DND-41 (cell line): ENCODE data around the gene C2orf74.
A peak's percentile ranks its signal among the peaks of the same experiment; 100 is the strongest.

Source experiments
- ATAC-seq: fragments of 200-7000 bp; cut with Tn5 transposase; 3 replicates; pipeline ENCODE4 v1.9.1; 2021; ENCODE audit warnings: low read depth; ENCODE audit not compliant: insufficient read depth
- DNase-seq: peaks from one replicate; pipeline ENCODE4 v3.0.0-alpha.2; 2020
- H2AFZ ChIP-seq: 2 replicates; pipeline ENCODE4 v1.6.0; 2012; ENCODE audit warnings: low read depth, low read length
- H3K27ac ChIP-seq: 2 replicates; pipeline ENCODE4 v1.5.1; 2012; ENCODE audit warnings: low read length, inconsistent platforms
- H3K27me3 ChIP-seq: fragments of 200-600 bp; sonication (generic); 2 replicates; pipeline ENCODE4 v1.6.0; 2012; ENCODE audit warnings: low read length, mild to moderate bottlenecking, inconsistent platforms; ENCODE audit not compliant: insufficient read depth, poor library complexity
- H3K36me3 ChIP-seq: 2 replicates; pipeline ENCODE4 v1.5.1; 2012; ENCODE audit warnings: low read length, inconsistent platforms; ENCODE audit not compliant: insufficient read depth
- H3K4me1 ChIP-seq: 2 replicates; pipeline ENCODE4 v1.5.1; 2012; ENCODE audit warnings: mild to moderate bottlenecking, low read length; ENCODE audit not compliant: insufficient read depth
- H3K4me2 ChIP-seq: 2 replicates; pipeline ENCODE4 v1.6.0; 2012; ENCODE audit warnings: mild to moderate bottlenecking, moderate library complexity, low read length, inconsistent platforms; ENCODE audit not compliant: insufficient read depth
- H3K4me3 ChIP-seq, 2 experiments: fragments of 200-600 bp in 1 of 2; shearing (Covaris generic) in 1 of 2; 2 replicates each; pipeline ENCODE4 v1.5.1; 2012 to 2016; ENCODE audit warnings: inconsistent platforms in 2 of 2, low read length in 2 of 2, mild to moderate bottlenecking in 2 of 2, low read depth in 1 of 2, moderate library complexity in 1 of 2
- H3K79me2 ChIP-seq: 2 replicates; pipeline ENCODE4 v1.6.0; 2012; ENCODE audit warnings: low read length, inconsistent platforms; ENCODE audit not compliant: insufficient read depth
- H3K9ac ChIP-seq: 2 replicates; pipeline ENCODE4 v1.6.0; 2012; ENCODE audit warnings: low read depth, mild to moderate bottlenecking, inconsistent platforms, low read length, moderate library complexity
- H3K9me3 ChIP-seq: 2 replicates; pipeline ENCODE4 v1.5.1; 2012; ENCODE audit warnings: low read length, moderate library complexity, mild to moderate bottlenecking, inconsistent platforms; ENCODE audit not compliant: insufficient read depth, severe bottlenecking
- H4K20me1 ChIP-seq: 2 replicates; pipeline ENCODE4 v1.6.0; 2012; ENCODE audit warnings: low read length; ENCODE audit not compliant: insufficient read depth
- EZH2 ChIP-seq: IDR thresholded peaks from 3 replicates; pipeline ENCODE4 v1.6.1; 2012; ENCODE audit warnings: borderline replicate concordance, low read depth, mild to moderate bottlenecking, moderate library complexity, low read length, inconsistent platforms; ENCODE audit not compliant: severe bottlenecking
- TF ChIP-seq, protein P1 (sequence below): IDR thresholded peaks from 2 replicates; pipeline ENCODE4 v1.5.1; 2012; ENCODE audit warnings: borderline replicate concordance, low read length, moderate library complexity, mild to moderate bottlenecking; ENCODE audit not compliant: poor library complexity, severe bottlenecking; ENCODE audit errors: extremely low read depth

The C2orf74 gene

DNA sequence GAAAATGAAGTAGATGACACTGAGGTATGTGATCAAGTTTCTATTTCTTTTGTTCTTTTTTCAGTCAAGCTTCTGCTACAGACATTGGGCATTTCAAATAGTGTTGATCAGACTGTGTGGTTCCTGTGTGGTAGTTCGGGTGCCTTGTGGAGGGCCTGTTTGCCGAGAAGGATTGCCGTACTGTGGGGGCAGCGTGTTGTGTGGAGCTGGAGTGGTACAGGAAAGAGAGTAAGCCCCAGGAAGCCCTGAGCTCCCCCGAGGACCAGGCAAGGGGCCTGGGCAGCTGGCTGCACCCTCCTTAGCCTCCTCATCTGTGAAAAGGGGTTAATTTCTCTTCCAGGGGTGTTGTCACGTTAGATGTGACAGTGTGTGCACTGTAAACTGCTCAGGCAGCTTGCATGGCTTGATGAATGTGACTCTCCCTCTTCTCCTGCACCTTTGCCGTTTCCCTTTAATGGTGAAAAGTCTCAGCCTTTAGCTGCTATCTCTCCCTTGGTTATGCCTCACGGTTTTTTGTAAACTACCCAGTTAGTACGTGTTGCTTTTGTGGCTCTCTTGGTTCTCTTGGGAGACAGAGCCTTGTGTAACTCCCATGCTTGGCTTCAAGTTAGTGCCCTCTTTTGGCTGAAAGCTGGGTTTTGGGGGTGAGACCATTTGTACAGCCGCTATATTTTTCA lies 19.5 kb downstream of the C2orf74 start:
- no peak for ATAC-seq
- Histone ChIP-seq H3K36me3 (peaks cover 78% of the 10 kb centered on the region), H3K27me3 (no peaks in the 10 kb centered on the region), H3K4me3 (peak overlapping the region in 1 of 2 experiments; percentile 89; a peak in 2 of 4 replicates), H3K9ac (peak overlapping the region; percentile 96; the same call in 1 of the 2 replicates), H4K20me1 (peaks cover 39% of the 10 kb centered on the region), H3K27ac (0 out of 2 replicates have a peak overlapping the region, but pooled peaks have one; percentile 9), H2AFZ (no peak overlapping the region), H3K79me2 (peaks cover 68% of the 10 kb centered on the region), H3K4me1 (peaks cover 68% of the 10 kb centered on the region), H3K9me3 (no peaks in the 10 kb centered on the region), H3K4me2 (peak overlapping the region; percentile 96)
- TF ChIP-seq, protein P1, sequence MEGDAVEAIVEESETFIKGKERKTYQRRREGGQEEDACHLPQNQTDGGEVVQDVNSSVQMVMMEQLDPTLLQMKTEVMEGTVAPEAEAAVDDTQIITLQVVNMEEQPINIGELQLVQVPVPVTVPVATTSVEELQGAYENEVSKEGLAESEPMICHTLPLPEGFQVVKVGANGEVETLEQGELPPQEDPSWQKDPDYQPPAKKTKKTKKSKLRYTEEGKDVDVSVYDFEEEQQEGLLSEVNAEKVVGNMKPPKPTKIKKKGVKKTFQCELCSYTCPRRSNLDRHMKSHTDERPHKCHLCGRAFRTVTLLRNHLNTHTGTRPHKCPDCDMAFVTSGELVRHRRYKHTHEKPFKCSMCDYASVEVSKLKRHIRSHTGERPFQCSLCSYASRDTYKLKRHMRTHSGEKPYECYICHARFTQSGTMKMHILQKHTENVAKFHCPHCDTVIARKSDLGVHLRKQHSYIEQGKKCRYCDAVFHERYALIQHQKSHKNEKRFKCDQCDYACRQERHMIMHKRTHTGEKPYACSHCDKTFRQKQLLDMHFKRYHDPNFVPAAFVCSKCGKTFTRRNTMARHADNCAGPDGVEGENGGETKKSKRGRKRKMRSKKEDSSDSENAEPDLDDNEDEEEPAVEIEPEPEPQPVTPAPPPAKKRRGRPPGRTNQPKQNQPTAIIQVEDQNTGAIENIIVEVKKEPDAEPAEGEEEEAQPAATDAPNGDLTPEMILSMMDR: no peak
- no peak for TF ChIP-seq EZH2
- DNase-seq: no peak

DNA sequence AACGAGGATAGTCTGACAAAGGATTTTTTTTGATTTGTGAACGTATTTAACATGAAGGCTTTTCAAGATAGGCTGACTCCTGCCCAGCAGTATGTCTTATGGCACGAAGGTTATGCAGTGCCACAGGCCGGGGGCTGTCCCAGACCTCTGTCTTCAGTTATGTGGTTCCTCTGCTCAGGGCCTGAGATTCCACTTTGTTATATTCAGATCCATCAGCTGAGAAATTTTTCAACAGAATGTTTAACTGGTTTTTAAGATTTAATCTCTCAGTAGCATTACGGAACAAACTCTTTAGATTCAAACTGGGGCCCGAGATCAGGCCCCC lies 20.0 kb downstream of the C2orf74 start:
- Histone ChIP-seq H3K79me2 (peaks cover 68% of the 10 kb centered on the region), H3K27me3 (no peaks in the 10 kb centered on the region), H3K9me3 (no peaks in the 10 kb centered on the region), H3K9ac (peak overlapping the region; percentile 6; the same call in 1 of the 2 replicates), H4K20me1 (peaks cover 39% of the 10 kb centered on the region), H3K27ac (no peak overlapping the region), H3K4me3 (no peak overlapping the region), H2AFZ (no peak overlapping the region), H3K4me2 (peak overlapping the region; percentile 96), H3K36me3 (peaks cover 83% of the 10 kb centered on the region), H3K4me1 (peaks cover 64% of the 10 kb centered on the region)
- ATAC-seq (no peak), DNase-seq (no peak)
- TF ChIP-seq, protein P1: no peak
- TF ChIP-seq EZH2: no peak

DNA sequence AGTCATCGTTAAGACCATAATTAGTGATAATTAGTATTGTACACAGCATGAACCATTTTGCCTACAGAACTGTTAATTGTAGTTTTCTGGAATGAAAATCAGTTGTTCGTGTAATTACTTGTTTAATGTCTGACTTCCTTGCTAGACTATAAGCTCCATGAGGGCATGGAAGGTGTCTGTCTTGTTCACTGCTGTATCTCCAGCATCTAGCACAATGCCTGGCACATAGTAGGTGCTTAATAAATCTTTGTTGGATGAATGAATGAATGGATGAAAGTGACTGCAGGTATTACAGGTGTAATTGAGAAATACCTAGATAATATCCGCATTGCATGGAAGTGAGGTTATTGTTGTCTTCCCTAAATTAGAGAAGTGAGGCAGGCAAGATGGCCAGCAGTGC lies 21.8 kb downstream of the C2orf74 start:
- H4K20me1 ChIP-seq: peaks cover 39% of the 10 kb centered on the region
- DNase-seq (no peak), ATAC-seq (no peak)
- no peak overlapping the region for H2AFZ ChIP-seq
- peaks cover 99% of the 10 kb centered on the region for H3K36me3 ChIP-seq
- no peaks in the 10 kb centered on the region for H3K27me3 ChIP-seq
- no peak for TF ChIP-seq EZH2
- TF ChIP-seq, protein P1: no peak
- peaks cover 53% of the 10 kb centered on the region for H3K79me2 ChIP-seq
- no peak overlapping the region for H3K9ac ChIP-seq
- no peak overlapping the region for H3K4me3 ChIP-seq
- H3K4me2 ChIP-seq: peak overlapping the region; percentile 16; the same call in 1 of the 2 replicates
- no peak overlapping the region for H3K27ac ChIP-seq
- peaks cover 55% of the 10 kb centered on the region for H3K4me1 ChIP-seq
- H3K9me3 ChIP-seq: no peaks in the 10 kb centered on the region
